Pancreas (tissue), 10 donors: ENCODE measurements around the gene PRR23A. TPM values are rescaled to one million over a fixed set of nuclear protein-coding genes. Genes with fewer than 3 reads are reported as not detected.
A peak's percentile ranks its signal among the peaks of the same experiment; 100 is the strongest.

ENCODE experiments used
- ATAC-seq, 4 donors: fragments of 200-7000 bp; cut with Tn5 transposase; one replicate each; pipeline versions ENCODE4 v1.8.0 to v1.9.1; 2020; ENCODE audit warnings: mild to moderate bottlenecking in 4 of 4, moderate library complexity in 4 of 4
- DNase-seq, 6 donors: peaks; one replicate each; pipeline ENCODE4 v3.0.0-alpha.2; 2020
- FAIRE-seq: peaks from 2 replicates; lab custom pipeline; 2012; peaks lifted over from hg19 to GRCh38; lab: Jason Lieb, UNC
- H3K27ac ChIP-seq, 4 donors: fragments of 200-600 bp; sonication (generic); 1 replicate in 3 of 4; 2 replicates in 1 of 4; pipeline versions ENCODE4 v1.5.0 to v1.8.0; 2020
- H3K27me3 ChIP-seq, 4 donors: fragments of 200-600 bp; one replicate each; pipeline ENCODE4 v1.8.0; 2021
- H3K36me3 ChIP-seq, 3 donors: fragments of 200-600 bp; sonication (generic) in 1 of 3; one replicate each; pipeline versions ENCODE4 v1.5.0 to v1.8.0; 2020 to 2021
- H3K4me1 ChIP-seq, 3 donors: fragments of 200-600 bp; one replicate each; pipeline ENCODE4 v1.8.0; 2021
- H3K4me3 ChIP-seq, 4 donors: fragments of 200-600 bp; sonication (generic) in 2 of 4; one replicate each; pipeline versions ENCODE4 v1.5.0 to v1.8.0; 2020 to 2021
- H3K9me3 ChIP-seq, 4 donors: fragments of 200-600 bp; one replicate each; pipeline ENCODE4 v1.8.0; 2021
- WGBS, 2 donors: extraction: QIAGEN DNeasy Blood & Tissue Kit; methylation state at CpG; one replicate each; pipeline ENCODE4 v1.1.7; 2013; 5-methylcytosine and 5-hydroxymethylcytosine counted together
- intact Hi-C, 3 donors: fragments of 100-400 bp; cut with DNase I; formaldehyde crosslinking; loops; one replicate each; pipeline versions ENCODE4 v1.11.1 to v1.14.2; 2022
- polyA plus RNA-seq, 2 donors: library from polyadenylated mRNA; stranded (reverse); fragments of 200-250 nt; gene quantifications; one replicate each; pipeline ENCODE4 v1.2.3, GENCODE V29; 2013
- total RNA-seq, 6 donors: library from RNA; stranded (reverse); fragmentation: NEBNext Ultra II Directional in 4 of 6; extraction: Animal tissue kit (Norgen Biotek cat#: 25700) in 4 of 6; gene quantifications; one replicate each; pipeline versions ENCODE4 v1.2.1 to v1.2.4, GENCODE V29; 2021 to 2023
- TF ChIP-seq, protein P1 (sequence below), 4 donors: fragments of 200-600 bp; sonication (generic) in 3 of 4; IDR thresholded peaks; one replicate each; pipeline versions ENCODE4 v1.5.0 to v1.8.0; 2021; ENCODE audit warnings: antibody characterized with exemption in 4 of 4
- donor health status: healthy with polysubstance abuse.
- donor health status: DM: no; HTN: no; CAD: no; lungs with moderate emphysema.
- donor health status: DM: no; HTN: no; CAD: no.
- donor health status: control.
- donor health status: control.
- donor health status: Bipolar disorder and iron deficiency.
- donor health status: DM: yes; HTN: yes; CAD: no.
- donor health status: DM: no; HTN: no; CAD: no.
- donor health status: DM: no; HTN: no; CAD: no.
- donor health status: DM: yes; HTN: yes; CAD: no.

The PRR23A gene
- total RNA-seq (not detected), polyA plus RNA-seq (not detected)

DNA sequence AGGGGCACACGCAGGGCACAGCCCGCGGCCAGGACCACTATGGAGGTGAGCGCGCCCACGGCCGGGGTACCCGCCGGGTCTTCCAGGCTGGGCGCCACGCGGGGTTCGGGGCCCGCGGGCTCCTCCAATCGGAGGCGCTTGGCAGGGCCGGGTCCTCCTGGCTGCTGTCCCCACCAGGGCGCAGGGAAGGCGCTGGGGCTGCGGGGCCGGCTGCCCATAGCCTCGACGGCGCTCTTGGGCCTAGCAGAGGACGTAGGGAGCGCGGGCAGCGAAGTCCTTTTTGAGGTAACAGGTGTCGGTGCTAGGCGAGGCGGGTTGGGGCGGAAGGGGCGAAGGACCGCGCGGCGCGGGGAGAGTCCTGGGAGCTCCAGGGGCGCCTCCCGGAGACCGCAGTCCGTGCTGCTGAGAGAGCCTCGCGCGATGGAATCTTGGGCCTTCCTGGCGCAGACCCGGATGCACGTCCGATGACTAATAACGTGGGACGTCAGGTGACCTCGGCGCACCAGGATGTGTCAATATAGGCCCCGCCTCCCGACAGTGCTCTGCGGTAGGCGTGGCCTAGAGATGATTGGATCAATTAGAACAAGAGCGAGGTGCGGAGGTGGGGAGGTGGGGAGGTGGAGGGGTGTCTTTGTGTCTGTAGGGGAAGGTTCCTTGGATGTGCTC, at the start of gene PRR23A:
Gene PRR23A (minus strand): TSS at position 218 of the 666 bp plus-strand sequence. CDS start 0 bp downstream, at position 218.
- H3K27ac ChIP-seq: no peak within 1 kb of the TSS
- no peaks in the 10 kb centered on the region for H3K9me3 ChIP-seq
- TF ChIP-seq, protein P1, sequence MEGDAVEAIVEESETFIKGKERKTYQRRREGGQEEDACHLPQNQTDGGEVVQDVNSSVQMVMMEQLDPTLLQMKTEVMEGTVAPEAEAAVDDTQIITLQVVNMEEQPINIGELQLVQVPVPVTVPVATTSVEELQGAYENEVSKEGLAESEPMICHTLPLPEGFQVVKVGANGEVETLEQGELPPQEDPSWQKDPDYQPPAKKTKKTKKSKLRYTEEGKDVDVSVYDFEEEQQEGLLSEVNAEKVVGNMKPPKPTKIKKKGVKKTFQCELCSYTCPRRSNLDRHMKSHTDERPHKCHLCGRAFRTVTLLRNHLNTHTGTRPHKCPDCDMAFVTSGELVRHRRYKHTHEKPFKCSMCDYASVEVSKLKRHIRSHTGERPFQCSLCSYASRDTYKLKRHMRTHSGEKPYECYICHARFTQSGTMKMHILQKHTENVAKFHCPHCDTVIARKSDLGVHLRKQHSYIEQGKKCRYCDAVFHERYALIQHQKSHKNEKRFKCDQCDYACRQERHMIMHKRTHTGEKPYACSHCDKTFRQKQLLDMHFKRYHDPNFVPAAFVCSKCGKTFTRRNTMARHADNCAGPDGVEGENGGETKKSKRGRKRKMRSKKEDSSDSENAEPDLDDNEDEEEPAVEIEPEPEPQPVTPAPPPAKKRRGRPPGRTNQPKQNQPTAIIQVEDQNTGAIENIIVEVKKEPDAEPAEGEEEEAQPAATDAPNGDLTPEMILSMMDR (IDR thresholded peaks at IDR 0.05): no peak
- H3K4me1 ChIP-seq: no peaks in the 10 kb centered on the region
- no peaks in the 10 kb centered on the region for H3K27me3 ChIP-seq
- no peak within 1 kb of the TSS for H3K4me3 ChIP-seq
- intact Hi-C loops: no loop called here
- ATAC-seq (no peak), FAIRE-seq (no peak), DNase-seq (peak in 1 of 6 donors; percentile 43)
- WGBS, 2 donors: 57 to 75% methylated on average over 58 to 60 of the region's 60 CpGs
- no peaks in the 10 kb centered on the region for H3K36me3 ChIP-seq

DNA sequence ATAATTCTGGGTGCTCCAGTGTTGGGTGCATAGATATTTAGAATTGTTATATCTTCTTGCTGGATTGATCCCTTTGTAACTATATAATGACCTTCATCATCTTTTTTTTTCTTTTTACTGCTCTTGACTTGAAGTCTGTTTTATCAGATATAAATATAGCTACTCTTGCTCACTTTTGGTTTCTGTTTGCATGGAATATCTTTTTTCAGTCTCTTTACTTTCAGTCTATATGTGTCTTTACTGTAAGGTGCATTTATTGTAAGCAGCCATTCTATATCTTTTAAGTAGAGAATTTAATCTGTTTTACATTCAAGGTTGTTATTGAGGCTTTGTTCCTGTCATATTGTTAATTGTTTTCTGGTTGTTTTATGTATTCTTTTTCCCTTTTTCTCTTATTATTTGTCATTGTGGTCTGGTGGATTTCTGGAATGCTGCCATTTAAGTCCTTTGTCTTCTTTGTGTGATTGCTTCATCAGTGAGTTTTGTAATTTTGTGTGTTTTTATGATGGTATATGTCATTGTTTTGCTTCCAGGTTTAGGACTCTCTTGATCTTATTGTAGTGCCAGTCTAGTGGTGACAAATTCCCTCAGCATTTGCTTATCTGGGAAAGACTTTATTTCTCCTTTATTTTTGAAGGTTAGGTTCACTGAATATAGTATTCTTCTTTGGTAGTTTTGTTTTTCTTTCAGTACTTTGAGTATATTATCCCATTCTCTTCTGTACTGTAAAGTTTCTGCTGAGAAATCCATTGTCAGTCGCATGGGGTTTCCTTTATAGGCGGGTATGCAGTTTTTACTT, 46.9 kb upstream of the PRR23A start:
- TF ChIP-seq, protein P1 (IDR thresholded peaks at IDR 0.05): no peak
- H3K27me3 ChIP-seq: no peaks in the 10 kb centered on the region
- DNase-seq (no peak), ATAC-seq (no peak), FAIRE-seq (no peak)
- H3K36me3 ChIP-seq: no peaks in the 10 kb centered on the region
- 66 to 73% methylated on average over 2 of the region's 2 CpGs for WGBS, 2 donors
- no peak overlapping the region for H3K27ac ChIP-seq
- H3K4me3 ChIP-seq: no peak overlapping the region
- intact Hi-C loops: no loop called here
- no peaks in the 10 kb centered on the region for H3K9me3 ChIP-seq
- no peaks in the 10 kb centered on the region for H3K4me1 ChIP-seq

DNA sequence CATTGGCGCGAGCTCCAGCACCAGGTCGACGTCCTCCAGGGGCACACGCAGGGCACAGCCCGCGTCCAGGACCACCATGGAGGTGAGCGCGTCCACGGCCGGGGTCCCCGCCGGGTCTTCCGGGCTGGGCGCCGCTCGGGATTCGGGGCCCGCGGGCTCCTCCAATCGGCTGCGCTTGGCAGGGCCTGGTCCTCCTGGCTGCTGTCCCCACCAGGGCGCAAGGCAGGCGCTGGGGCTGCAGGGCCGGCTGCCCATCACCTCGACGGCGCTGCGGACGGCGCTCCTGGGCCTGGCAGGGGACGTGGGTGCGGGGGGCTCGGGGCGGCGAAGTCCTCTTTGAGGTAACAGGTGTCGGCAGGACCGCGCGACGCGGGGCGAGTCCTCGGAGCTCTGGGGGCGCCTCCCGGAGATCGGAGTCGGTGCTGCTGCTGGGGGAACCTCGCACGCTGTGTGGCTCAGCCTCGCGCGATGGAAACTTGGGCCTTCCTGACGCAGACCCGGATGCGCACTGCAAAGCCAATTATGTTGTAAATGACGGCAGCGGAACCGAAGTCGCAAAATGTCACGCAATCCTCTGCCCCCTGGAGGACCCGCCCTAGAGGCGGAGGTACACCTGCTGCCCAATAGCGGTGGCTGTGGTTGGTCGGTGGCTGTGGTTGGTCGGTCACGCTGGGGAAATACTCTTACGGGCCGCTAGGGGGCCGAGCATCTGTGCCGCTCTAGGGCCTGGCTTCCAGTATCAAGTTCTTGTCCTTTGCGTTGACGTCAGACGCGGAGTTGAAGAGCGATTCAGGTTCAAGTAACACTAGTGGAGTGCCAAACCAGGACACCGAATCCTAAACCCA, 38.5 kb upstream of the PRR23A start, which contains the start of gene PRR23C:
Gene PRR23C (minus strand): TSS at position 527 of the 845 bp plus-strand sequence. CDS start 272 bp downstream, at position 255.
- H3K27me3 ChIP-seq: peaks cover 0 to 3% (median 0%) of the 10 kb centered on the region in 4 donors
- no peaks in the 10 kb centered on the region for H3K36me3 ChIP-seq
- intact Hi-C loops: no loop called here
- no peak within 1 kb of the TSS for H3K4me3 ChIP-seq
- H3K9me3 ChIP-seq: no peaks in the 10 kb centered on the region
- H3K4me1 ChIP-seq: no peaks in the 10 kb centered on the region
- WGBS, 2 donors: 43 to 51% methylated on average over 67 to 77 of the region's 77 CpGs
- ATAC-seq (no peak), DNase-seq (peak in 1 of 6 donors; percentile 36), FAIRE-seq (no peak)
- TF ChIP-seq, protein P1 (IDR thresholded peaks at IDR 0.05): no peak
- H3K27ac ChIP-seq: no peak within 1 kb of the TSS

DNA sequence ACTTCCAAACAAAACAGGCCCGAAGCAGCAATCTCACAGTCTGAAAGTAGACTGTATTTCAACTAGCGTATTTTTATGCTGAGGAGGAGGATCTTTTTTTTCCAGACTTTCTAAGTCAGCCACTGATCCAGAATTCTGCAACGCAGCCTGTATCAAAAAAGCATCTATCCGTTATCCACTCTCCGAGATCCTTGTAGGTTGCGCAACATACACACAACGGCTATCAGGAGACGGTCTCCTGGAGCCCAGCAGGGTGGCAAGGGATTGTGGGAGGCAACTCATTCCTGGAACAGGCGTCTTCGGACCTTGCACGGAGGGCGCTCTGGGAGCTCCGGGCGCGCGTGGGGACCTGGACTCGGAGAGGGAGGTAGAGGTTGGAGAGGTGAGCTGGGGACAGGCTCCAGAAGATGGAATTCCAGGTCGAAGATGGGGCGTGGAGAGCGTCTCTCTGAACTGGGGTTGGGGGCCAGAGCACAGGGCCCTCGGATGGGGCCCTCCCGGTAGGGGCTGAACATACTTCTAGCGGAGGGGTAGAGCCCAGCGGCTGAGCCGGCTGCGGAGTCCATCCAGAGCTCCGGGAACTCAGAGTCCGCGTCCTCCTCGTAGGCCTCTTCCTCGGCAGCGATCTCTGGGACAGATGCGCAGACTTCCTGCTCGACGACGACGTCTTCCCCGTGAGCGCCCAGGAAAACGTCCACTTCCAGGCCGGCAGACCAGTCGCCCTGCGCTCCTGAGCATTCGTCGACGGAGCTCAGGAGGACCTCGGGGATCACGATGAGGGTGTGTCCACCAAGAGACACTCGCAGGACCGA, 37.7 kb upstream of the PRR23A start:
- no peaks in the 10 kb centered on the region for H3K4me1 ChIP-seq
- DNase-seq: peak in 1 of 6 donors; percentile 52
- no peak for FAIRE-seq
- peaks cover 0 to 3% (median 0%) of the 10 kb centered on the region in 4 donors for H3K27me3 ChIP-seq
- no peak overlapping the region for H3K27ac ChIP-seq
- H3K9me3 ChIP-seq: no peaks in the 10 kb centered on the region
- no peak overlapping the region for H3K4me3 ChIP-seq
- intact Hi-C loops: no loop called here
- H3K36me3 ChIP-seq: no peaks in the 10 kb centered on the region
- no peak for ATAC-seq
- TF ChIP-seq, protein P1 (IDR thresholded peaks at IDR 0.05): no peak
- WGBS, 2 donors: 70 to 72% methylated on average over 50 of the region's 50 CpGs
